Immature natural killer cell (primary cell): ENCODE results near the gene ABLIM2. TPM values are rescaled to one million over a fixed set of nuclear protein-coding genes. Genes with fewer than 3 reads are reported as not detected.

Source experiments
- DNase-seq, 3 donors: peaks; one replicate each; pipeline ENCODE4 v3.0.0; 2022; ENCODE audit warnings: mixed read lengths in 1 of 3
- H3K27ac Mint-ChIP-seq, 6 donors: one replicate each; pipeline ENCODE4 v1.8.0; 2020; ENCODE audit warnings: mixed read lengths in 6 of 6, mild to moderate bottlenecking in 5 of 6, inconsistent platforms in 4 of 6, moderate library complexity in 3 of 6
- H3K27me3 Mint-ChIP-seq, 3 donors: one replicate each; pipeline ENCODE4 v1.8.0; 2020 to 2021; ENCODE audit warnings: low read depth in 3 of 3, mild to moderate bottlenecking in 3 of 3, mixed read lengths in 3 of 3, moderate library complexity in 3 of 3, inconsistent platforms in 1 of 3
- H3K36me3 Mint-ChIP-seq, 3 donors: one replicate each; pipeline ENCODE4 v1.8.0; 2020; ENCODE audit warnings: mixed read lengths in 3 of 3, inconsistent platforms in 2 of 3, mild to moderate bottlenecking in 2 of 3
- H3K4me1 Mint-ChIP-seq, 2 donors: one replicate each; pipeline ENCODE4 v1.8.0; 2020; ENCODE audit warnings: inconsistent platforms in 2 of 2, mild to moderate bottlenecking in 2 of 2, mixed read lengths in 2 of 2, moderate library complexity in 1 of 2
- H3K4me3 Mint-ChIP-seq, 5 donors: one replicate each; pipeline ENCODE4 v1.8.0; 2020; ENCODE audit warnings: mild to moderate bottlenecking in 5 of 5, mixed read lengths in 5 of 5, inconsistent platforms in 3 of 5, moderate library complexity in 3 of 5
- H3K9me3 Mint-ChIP-seq, 6 donors: one replicate each; pipeline ENCODE4 v1.8.0; 2020; ENCODE audit warnings: mild to moderate bottlenecking in 6 of 6, mixed read lengths in 6 of 6, inconsistent platforms in 4 of 6, moderate library complexity in 3 of 6
- polyA plus RNA-seq, 3 donors: library from polyadenylated mRNA; unstranded; fragments of 300-500 nt; fragmentation: Illumina TruSeq; gene quantifications; one replicate each; pipeline ENCODE4 v1.2.3, GENCODE V29; 2021

The ABLIM2 gene
- polyA plus RNA-seq, 3 donors from 2014 or later = 0.27 to 4.1 (median 0.43) TPM

DNA sequence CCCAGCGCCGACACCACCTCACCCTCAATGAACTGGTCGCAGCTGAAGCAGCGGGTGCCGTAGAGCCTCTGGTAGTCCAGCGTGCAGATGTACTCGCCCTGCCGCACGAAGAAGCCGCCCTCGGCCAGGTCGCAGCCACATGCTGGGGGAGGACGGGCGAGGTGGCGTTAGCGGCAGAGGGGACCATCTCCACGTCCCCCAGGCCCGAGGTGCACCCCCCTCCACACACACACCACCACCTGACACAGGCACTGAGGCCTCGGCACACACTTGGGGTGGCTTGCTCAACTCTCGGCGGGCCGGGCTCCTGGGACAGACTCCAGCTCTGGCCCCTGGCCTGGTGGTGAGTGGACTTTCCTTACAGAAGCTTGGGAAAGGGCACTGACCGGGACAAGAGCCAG, 61.5 kb downstream of the ABLIM2 start:
- no peak for DNase-seq
- no peak overlapping the region for H3K27ac Mint-ChIP-seq
- H3K4me3 Mint-ChIP-seq = no peak overlapping the region
- peaks cover 0 to 3% (median 2%) of the 10 kb centered on the region in 3 donors for H3K27me3 Mint-ChIP-seq
- no peaks in the 10 kb centered on the region for H3K4me1 Mint-ChIP-seq
- peaks cover 6 to 20% (median 16%) of the 10 kb centered on the region in 6 donors for H3K9me3 Mint-ChIP-seq
- H3K36me3 Mint-ChIP-seq = peaks cover 4 to 13% (median 6%) of the 10 kb centered on the region in 3 donors

DNA sequence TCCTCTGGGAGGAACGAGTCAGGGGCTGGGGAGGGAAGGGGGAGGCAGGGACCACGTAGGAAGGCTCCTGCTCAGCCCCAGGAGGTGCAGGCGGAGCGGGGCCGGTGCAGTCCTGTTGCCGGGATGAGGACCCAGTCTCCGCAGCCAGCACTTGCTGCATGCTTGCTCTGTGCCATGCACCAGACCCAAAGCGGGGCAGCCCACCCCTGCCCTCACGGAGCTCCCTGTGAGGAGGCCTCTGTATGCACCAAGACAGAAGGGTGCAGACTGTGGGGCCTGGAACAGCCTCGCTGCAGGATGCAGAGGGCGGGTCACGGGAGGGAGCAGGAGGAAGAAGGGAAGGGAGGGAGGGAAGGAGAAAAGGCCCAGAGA, 61.9 kb downstream of the ABLIM2 start:
- H3K27ac Mint-ChIP-seq = no peak overlapping the region
- no peak for DNase-seq
- peaks cover 0 to 3% (median 2%) of the 10 kb centered on the region in 3 donors for H3K27me3 Mint-ChIP-seq
- peaks cover 6 to 20% (median 16%) of the 10 kb centered on the region in 6 donors for H3K9me3 Mint-ChIP-seq
- H3K36me3 Mint-ChIP-seq = peaks cover 4 to 13% (median 6%) of the 10 kb centered on the region in 3 donors
- H3K4me3 Mint-ChIP-seq = no peak overlapping the region
- no peaks in the 10 kb centered on the region for H3K4me1 Mint-ChIP-seq

DNA sequence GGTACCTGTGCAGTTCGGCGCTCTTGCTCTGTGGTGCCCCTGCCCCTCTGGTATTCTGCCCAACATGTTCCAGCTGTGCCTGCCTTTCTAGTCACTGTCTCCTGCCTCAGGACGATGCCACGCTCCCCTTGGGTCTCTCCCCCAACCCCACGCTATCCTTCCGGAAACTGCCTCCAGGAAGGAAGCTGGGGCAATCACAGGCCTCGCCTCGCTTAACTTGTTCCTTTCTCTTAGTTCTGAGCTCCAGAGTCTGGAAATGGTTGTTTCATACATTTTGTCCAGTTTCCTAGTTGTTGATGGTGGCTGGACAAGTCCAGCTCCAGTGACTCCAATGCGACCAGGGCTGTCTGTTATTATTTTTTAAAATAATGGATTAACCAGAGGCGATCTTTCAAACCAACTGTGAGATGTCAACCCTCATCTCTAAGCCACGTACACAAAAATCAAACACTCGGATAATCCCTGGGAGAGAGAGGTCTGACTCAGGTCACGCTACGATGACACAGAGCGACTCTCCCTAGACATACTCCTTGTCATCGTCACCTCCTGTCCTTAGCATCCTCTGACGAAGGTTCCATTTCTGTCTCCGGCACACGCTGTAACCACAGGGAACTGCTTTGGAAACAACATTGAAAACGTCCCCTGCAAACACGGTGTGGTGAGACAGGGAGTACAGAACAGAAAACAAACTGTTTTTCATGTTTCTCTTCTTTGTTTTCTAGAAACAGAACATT, 62.5 kb downstream of the ABLIM2 start:
- peaks cover 4 to 13% (median 6%) of the 10 kb centered on the region in 3 donors for H3K36me3 Mint-ChIP-seq
- no peak for DNase-seq
- no peak overlapping the region for H3K27ac Mint-ChIP-seq
- H3K4me1 Mint-ChIP-seq = no peaks in the 10 kb centered on the region
- no peak overlapping the region for H3K4me3 Mint-ChIP-seq
- peaks cover 6 to 20% (median 16%) of the 10 kb centered on the region in 6 donors for H3K9me3 Mint-ChIP-seq
- H3K27me3 Mint-ChIP-seq = peaks cover 0 to 3% (median 2%) of the 10 kb centered on the region in 3 donors

DNA sequence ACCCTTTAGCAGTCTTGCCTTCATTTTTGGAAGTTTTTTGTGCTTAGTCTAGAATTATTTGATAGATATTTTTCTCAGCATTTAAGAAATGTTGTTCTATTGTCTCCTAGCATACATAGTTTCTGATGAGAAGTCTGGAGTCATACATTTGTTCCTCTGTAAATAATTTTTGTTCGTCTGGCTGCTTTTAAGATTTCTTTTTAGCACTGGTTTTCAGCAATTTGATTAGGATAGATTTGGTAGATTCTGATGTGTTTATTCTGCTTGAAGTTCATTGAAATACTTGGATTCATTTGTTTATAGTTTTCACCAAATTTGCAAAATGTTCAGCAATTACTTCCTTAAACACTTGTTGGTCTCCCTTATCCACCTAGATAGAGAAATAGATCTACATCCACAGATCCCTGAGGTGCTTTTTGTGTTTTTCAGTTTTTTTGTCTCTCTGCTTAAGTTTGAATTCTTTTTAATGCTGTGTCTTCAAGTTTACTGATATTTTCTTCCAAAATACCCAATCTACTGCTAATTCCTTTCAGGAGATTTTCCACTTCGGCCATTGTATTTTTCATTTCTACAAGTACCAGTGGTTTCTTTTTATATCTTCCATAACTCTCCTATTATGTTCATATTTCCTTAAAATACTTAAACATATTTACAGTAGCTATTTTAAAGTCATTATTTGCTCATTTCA, 64.9 kb downstream of the ABLIM2 start:
- Mint-ChIP-seq H3K36me3 (peaks cover 4 to 13% (median 6%) of the 10 kb centered on the region in 3 donors), H3K4me1 (no peaks in the 10 kb centered on the region), H3K4me3 (no peak overlapping the region), H3K27me3 (peaks cover 0 to 3% (median 3%) of the 10 kb centered on the region in 3 donors), H3K27ac (no peak overlapping the region), H3K9me3 (peaks cover 6 to 20% (median 16%) of the 10 kb centered on the region in 6 donors)
- no peak for DNase-seq

DNA sequence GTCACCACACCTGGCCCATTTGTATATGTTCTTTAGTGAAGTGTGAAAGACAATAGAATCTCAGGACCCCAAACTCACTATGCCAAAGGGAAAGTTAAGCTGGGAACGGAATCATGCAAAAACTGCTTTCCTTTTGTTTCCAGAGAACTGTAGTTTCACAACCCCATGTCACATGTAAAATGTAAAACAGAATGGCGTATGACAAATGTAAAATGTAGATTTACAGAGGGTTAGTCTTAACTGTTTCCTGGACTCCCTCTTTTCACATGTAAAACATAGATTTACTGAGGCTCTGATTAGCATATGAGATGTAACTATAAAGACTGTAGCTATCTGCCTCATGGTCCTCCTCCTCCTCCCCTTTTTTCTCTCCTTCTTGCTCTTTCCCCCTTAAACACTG, 66.3 kb downstream of the ABLIM2 start:
- no peaks in the 10 kb centered on the region for H3K4me1 Mint-ChIP-seq
- H3K4me3 Mint-ChIP-seq = no peak overlapping the region
- peaks cover 4 to 13% (median 6%) of the 10 kb centered on the region in 3 donors for H3K36me3 Mint-ChIP-seq
- DNase-seq = no peak
- peaks cover 2 to 6% (median 3%) of the 10 kb centered on the region in 3 donors for H3K27me3 Mint-ChIP-seq
- peaks cover 6 to 20% (median 16%) of the 10 kb centered on the region in 6 donors for H3K9me3 Mint-ChIP-seq
- no peak overlapping the region for H3K27ac Mint-ChIP-seq

DNA sequence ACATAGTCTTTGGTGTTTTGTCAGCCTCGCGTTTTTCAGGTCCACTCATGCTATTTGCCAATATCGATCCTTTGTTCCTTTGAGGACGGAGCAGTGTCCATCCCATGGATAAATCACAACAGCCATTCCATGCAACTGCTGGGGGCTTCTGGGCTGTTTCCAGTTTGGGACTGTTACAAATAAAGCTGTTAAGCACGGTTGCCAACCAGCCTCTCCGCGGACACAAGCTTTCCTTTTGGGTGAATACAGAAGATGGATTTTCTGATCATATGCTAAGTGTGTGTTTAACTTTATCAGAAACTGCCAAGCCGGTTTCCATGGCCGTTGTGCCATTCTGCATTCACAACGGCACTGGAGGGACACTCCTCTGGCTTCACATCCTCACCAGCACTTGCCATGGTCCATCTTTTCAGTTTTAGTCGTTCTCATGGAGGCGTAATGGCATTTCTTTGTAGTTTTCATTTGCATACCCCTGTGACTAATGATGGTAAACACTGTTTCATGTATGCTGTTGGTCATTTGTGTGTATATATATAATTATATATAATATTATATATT, 67.8 kb downstream of the ABLIM2 start:
- no peak overlapping the region for H3K4me3 Mint-ChIP-seq

DNA sequence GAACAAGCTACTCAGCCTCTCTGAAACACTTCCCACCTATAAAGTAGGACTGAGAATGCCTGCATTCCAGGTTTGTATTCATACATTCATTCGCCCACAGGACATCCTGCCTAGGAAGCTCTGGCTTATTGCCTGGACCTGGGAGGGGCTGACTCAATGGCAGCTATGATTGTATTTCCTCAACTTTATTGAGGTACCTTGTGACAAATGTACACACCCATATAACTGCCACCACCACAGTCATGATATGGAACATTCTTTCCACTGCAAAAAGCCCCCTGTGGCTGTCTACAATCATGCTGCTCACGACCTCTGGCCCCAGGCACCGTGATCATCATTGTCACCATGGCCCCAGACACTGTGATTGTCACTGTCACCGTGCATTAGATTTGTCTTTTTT, 68.3 kb downstream of the ABLIM2 start:
- Mint-ChIP-seq H3K27me3 (peaks cover 2 to 3% (median 3%) of the 10 kb centered on the region in 3 donors), H3K36me3 (peaks cover 4 to 7% (median 6%) of the 10 kb centered on the region in 3 donors), H3K4me1 (no peaks in the 10 kb centered on the region), H3K4me3 (no peak overlapping the region), H3K27ac (no peak overlapping the region), H3K9me3 (peaks cover 6 to 20% (median 15%) of the 10 kb centered on the region in 6 donors)
- DNase-seq = no peak

More for the DNA sequence above, 67.8 kb downstream of the ABLIM2 start:
- H3K36me3 Mint-ChIP-seq = peaks cover 4 to 10% (median 6%) of the 10 kb centered on the region in 3 donors
- H3K27ac Mint-ChIP-seq = no peak overlapping the region
- H3K27me3 Mint-ChIP-seq = peaks cover 2 to 3% (median 3%) of the 10 kb centered on the region in 3 donors
- H3K9me3 Mint-ChIP-seq = peaks cover 6 to 20% (median 15%) of the 10 kb centered on the region in 6 donors
- no peak for DNase-seq
- H3K4me1 Mint-ChIP-seq = no peaks in the 10 kb centered on the region

DNA sequence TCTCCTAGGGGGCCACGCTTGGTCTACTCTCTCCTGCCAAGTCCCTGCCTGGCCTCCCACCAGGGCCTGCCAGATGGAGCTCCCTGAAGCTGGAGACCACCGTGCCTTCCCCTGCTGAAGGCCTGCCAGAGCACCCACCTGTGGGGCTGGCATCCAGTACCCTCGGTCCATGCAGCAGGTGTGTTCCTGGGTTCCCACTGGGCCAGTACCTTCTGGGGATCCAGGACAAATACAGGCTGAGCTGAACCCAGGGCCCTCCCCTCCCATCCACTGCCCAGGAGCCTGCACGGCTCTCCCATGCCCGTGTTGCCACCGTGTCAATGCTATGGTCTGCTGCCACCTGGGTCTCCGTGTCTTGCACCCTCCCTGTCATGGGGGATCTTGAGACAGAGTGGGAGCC, 68.8 kb downstream of the ABLIM2 start:
- Mint-ChIP-seq H3K27me3 (peaks cover 2 to 3% (median 3%) of the 10 kb centered on the region in 3 donors), H3K27ac (no peak overlapping the region), H3K4me1 (no peaks in the 10 kb centered on the region), H3K4me3 (no peak overlapping the region), H3K9me3 (peaks cover 4 to 18% (median 15%) of the 10 kb centered on the region in 6 donors), H3K36me3 (peaks cover 2 to 7% (median 6%) of the 10 kb centered on the region in 3 donors)
- DNase-seq = no peak

DNA sequence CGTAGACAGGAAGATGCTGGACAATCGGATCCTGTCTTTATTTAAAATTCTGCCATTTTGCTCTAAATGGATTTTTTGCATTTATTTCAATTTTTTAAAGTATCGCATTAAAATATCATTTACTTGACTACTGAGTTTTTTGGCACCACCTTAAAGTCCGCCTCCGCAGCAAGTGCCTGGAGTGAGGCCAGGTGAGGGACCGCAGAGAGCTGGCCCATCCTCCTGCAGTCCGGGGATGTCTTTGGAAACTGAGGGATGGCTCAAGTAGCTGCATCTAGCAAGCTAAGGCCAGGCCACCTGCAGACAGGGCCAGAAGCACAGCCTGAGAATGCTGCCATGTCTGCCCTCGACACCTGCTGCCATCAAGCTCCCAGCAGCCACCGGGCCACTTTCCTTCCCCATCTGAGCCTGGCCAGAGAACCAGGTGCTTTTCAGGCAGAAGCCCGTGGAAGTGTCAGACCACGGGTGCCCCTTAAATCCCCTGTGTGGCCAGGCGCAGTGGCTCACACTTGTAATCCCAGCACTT, 69.6 kb downstream of the ABLIM2 start:
- DNase-seq = no peak
- Mint-ChIP-seq H3K4me3 (no peak overlapping the region), H3K36me3 (peaks cover 0 to 5% (median 2%) of the 10 kb centered on the region in 3 donors), H3K27ac (no peak overlapping the region), H3K9me3 (peaks cover 2 to 10% (median 9%) of the 10 kb centered on the region in 6 donors), H3K27me3 (peaks cover 2 to 3% (median 3%) of the 10 kb centered on the region in 3 donors), H3K4me1 (no peaks in the 10 kb centered on the region)

DNA sequence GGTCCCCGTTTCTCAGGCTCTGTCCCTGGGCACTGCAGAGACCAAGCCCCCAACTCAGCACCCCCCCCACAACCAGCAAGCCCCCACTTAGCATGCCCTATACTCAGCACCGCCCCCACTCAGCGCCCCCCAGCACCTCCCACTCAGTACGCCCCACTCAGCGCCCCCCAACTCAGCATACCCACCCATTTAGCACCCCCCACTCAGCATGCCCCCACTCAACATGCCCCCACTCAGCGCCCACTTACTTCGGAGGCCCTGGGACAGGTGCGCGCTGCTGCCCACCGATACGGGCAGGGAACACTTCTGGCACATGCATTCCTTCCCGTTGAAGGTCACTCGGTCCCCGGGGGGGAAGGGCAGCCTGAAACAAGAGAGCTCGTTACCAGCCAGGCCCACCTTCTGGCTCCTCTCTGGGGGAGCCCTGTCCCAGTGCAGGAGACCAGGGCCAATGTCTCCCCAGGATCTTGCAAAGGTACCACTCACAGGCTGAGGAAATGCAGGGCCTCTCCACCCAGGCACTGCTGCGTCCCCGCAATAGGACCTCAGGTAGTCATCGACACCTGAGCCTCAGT, 70.6 kb downstream of the ABLIM2 start:
- H3K4me3 Mint-ChIP-seq = no peak overlapping the region
- no peaks in the 10 kb centered on the region for H3K9me3 Mint-ChIP-seq
- no peaks in the 10 kb centered on the region for H3K4me1 Mint-ChIP-seq
- DNase-seq = no peak
- peaks cover 2 to 3% (median 3%) of the 10 kb centered on the region in 3 donors for H3K27me3 Mint-ChIP-seq
- H3K27ac Mint-ChIP-seq = no peak overlapping the region
- H3K36me3 Mint-ChIP-seq = no peaks in the 10 kb centered on the region

DNA sequence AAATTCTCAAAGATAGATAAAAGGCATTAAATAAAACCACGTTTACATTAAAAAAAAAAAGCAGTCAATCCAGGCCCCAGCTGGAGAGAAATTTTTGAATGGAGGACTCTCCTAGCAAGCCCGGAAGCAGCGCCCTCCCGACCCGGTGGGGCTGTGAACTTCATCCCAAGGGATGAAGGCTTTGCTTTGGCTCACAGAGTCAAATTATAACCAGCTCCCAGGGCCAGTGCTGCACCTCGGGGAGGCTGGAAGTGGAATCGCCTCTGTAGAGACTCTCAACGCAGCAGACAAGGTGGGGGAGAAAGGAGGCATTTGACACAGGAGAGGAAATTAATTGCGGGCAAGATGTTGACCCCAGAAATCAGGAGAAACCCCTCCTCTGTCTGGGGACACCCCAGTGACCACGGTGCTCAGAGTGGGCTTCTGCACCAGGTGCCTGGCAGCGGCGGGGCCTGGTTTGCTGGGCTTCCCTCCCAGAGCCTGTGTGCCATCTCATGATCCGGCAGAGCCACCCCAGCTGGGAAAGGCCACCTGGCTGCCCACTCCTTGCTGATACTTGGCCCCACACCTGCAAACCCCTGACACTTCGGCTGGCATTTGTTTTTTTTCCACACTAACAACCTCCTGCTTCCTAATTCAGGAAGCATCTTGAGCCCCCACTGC, 71.7 kb downstream of the ABLIM2 start:
- H3K27ac Mint-ChIP-seq = no peak overlapping the region
- peaks cover 3 to 4% (median 3%) of the 10 kb centered on the region in 3 donors for H3K27me3 Mint-ChIP-seq
- no peak overlapping the region for H3K4me3 Mint-ChIP-seq
- no peak for DNase-seq
- H3K4me1 Mint-ChIP-seq = no peaks in the 10 kb centered on the region
- no peaks in the 10 kb centered on the region for H3K36me3 Mint-ChIP-seq
- H3K9me3 Mint-ChIP-seq = no peaks in the 10 kb centered on the region

DNA sequence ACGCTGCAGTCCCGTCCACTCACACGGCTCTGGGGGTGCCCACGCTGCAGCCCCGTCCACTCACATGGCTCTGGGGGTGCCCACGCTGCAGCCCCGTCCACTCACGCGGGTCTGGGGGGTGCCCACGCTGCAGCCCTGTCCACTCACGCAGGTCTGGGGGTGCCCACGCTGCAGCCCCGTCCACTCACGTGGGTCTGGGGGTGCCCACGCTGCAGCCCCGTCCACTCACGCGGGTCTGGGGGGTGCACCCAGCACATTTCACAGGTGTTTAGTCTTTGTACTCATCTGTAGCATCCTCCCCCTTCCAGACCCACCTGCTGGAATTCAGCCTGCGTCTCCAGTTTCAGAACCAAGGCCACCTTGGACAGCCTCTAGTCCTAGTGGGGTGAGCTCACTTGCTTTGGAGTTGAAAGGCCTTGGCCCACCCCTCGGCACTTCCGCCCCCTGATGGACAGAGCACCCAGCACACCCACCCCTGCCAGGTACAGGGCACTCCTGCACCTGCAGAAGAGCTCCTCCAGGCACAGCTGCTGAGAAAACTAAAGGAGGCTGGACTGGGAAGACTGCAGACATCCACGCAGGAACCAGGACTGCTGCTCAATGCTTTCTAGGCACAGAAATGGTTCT, 73.0 kb downstream of the ABLIM2 start:
- no peak overlapping the region for H3K27ac Mint-ChIP-seq
- H3K4me1 Mint-ChIP-seq = no peaks in the 10 kb centered on the region
- no peak overlapping the region for H3K4me3 Mint-ChIP-seq

More for the DNA sequence above, 73.0 kb downstream of the ABLIM2 start:
- DNase-seq = no peak
- Mint-ChIP-seq H3K9me3 (no peaks in the 10 kb centered on the region), H3K36me3 (no peaks in the 10 kb centered on the region), H3K27me3 (peaks cover 3 to 4% (median 3%) of the 10 kb centered on the region in 3 donors)
